HUES64 (cell line): ENCODE results near the gene HSBP1L1.
"Not testable (repeated sequence)": the region's sequence is repeated elsewhere in the genome, so short reads cannot be mapped to it uniquely, and the experiment has no call there.

Experiments
- H3K27ac ChIP-seq: 2 replicates; pipeline ENCODE4 v1.7.0; 2013; ENCODE audit warnings: low read depth, low read length, inconsistent platforms
- H3K27me3 ChIP-seq: 2 replicates; pipeline ENCODE4 v1.6.1; 2013; ENCODE audit warnings: mild to moderate bottlenecking, low read length; ENCODE audit not compliant: insufficient read depth
- H3K36me3 ChIP-seq: 2 replicates; pipeline ENCODE4 v1.6.1; 2013; ENCODE audit warnings: mild to moderate bottlenecking, low read length; ENCODE audit not compliant: insufficient read depth
- H3K4me1 ChIP-seq: 2 replicates; pipeline ENCODE4 v1.6.1; 2013; ENCODE audit warnings: mild to moderate bottlenecking, low read length, moderate library complexity; ENCODE audit not compliant: insufficient read depth
- H3K4me3 ChIP-seq: 2 replicates; pipeline ENCODE4 v1.5.1; 2013; ENCODE audit warnings: mild to moderate bottlenecking, low read length, moderate library complexity
- H3K9ac ChIP-seq: 2 replicates; pipeline ENCODE4 v1.6.1; 2013; ENCODE audit warnings: mild to moderate bottlenecking, low read depth, low read length
- H3K9me3 ChIP-seq: 2 replicates; pipeline ENCODE4 v1.6.1; 2013; ENCODE audit warnings: low read depth, low read length; ENCODE audit not compliant: insufficient read depth
- WGBS: fragments of 150-250, 120-280 bp; methylation state at CpG from one replicate; pipeline ENCODE4 v1.1.7; 2013; ENCODE audit warnings: missing lambda C conversion rate; 5-methylcytosine and 5-hydroxymethylcytosine counted together

The HSBP1L1 gene

DNA sequence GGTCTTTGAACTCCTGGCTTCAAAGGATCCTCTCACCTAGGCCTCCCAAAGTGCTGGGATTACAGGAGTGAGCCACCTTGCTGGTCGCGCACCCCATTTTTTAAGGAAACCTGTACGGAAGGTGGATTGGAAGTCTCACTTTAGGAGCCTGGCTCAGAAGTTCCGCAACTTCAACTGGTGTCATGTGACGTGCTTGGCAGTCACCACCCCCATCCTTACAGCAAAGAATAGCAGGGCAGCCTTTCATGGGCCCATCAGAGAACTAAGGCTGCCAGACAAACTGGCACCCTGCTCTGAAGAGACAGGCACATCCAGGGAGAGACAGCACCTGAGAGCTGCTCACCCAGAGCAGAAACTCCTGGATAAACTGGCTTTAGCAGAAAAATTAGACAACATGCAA lies 9.7 kb upstream of the HSBP1L1 start:
- H3K36me3 ChIP-seq: no peaks in the 10 kb centered on the region
- H3K9ac ChIP-seq: no peak overlapping the region
- peaks cover 77% of the 10 kb centered on the region for H3K27me3 ChIP-seq
- no peaks in the 10 kb centered on the region for H3K9me3 ChIP-seq
- WGBS: 81% methylated on average over 5 of the region's 5 CpGs
- H3K27ac ChIP-seq: no peak overlapping the region
- H3K4me1 ChIP-seq: peaks cover 10% of the 10 kb centered on the region
- H3K4me3 ChIP-seq: no peak overlapping the region

GRCh38 chr18:79955302-79956075 lies 9.0 kb upstream of the HSBP1L1 start:
- 91% methylated on average over 12 of the region's 12 CpGs for WGBS
- Histone ChIP-seq H3K4me3 (no peak overlapping the region), H3K9ac (no peak overlapping the region), H3K36me3 (no peaks in the 10 kb centered on the region), H3K27ac (no peak overlapping the region), H3K27me3 (peaks cover 75% of the 10 kb centered on the region), H3K4me1 (peaks cover 15% of the 10 kb centered on the region), H3K9me3 (no peaks in the 10 kb centered on the region)

- no peaks in the 10 kb centered on the region for H3K9me3 ChIP-seq
- H3K4me1 ChIP-seq: peaks cover 19% of the 10 kb centered on the region
- no peak overlapping the region for H3K4me3 ChIP-seq
- no peaks in the 10 kb centered on the region for H3K36me3 ChIP-seq
- peaks cover 79% of the 10 kb centered on the region for H3K27me3 ChIP-seq
- H3K27ac ChIP-seq: no peak overlapping the region
- no peak overlapping the region for H3K9ac ChIP-seq
- WGBS: 87% methylated on average over 2 of the region's 2 CpGs
Observed at GRCh38 chr18:79956276-79956675, 8.2 kb upstream of the HSBP1L1 start.

DNA sequence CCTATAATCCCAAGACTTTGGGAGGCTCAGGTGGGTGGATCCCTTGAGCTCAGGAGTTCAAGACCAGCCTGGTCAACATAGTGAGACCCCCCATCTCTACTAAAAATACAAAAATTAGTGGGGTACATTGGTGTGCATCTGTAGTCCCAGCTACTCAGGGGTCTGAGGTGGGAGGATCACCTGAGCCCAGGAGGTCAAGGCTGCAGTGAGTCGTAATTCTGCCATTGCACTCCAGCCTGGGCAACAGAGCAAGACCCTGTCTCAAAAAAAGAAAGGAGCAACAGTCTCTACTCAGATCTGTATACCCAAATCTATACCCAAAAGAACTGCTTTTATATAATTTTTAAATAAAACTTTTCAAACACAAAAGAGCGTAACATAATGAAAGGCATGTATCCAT lies 5.5 kb upstream of the HSBP1L1 start:
- H3K9me3 ChIP-seq: no peaks in the 10 kb centered on the region
- no peak overlapping the region for H3K4me3 ChIP-seq
- H3K36me3 ChIP-seq: no peaks in the 10 kb centered on the region
- H3K4me1 ChIP-seq: peaks cover 22% of the 10 kb centered on the region
- 94% methylated on average over 2 of the region's 2 CpGs for WGBS
- peaks cover 83% of the 10 kb centered on the region for H3K27me3 ChIP-seq
- no peak overlapping the region for H3K27ac ChIP-seq
- no peak overlapping the region for H3K9ac ChIP-seq

- not testable (repeated sequence) for H3K9ac ChIP-seq, H3K9me3 ChIP-seq, H3K27ac ChIP-seq, H3K36me3 ChIP-seq
- H3K27me3 ChIP-seq: peaks cover 83% of the 10 kb centered on the region
- 4% methylated on average over 9 of the region's 12 CpGs for WGBS
- peak overlapping the region; percentile 30 for H3K4me3 ChIP-seq
- H3K4me1 ChIP-seq: peaks cover 23% of the 10 kb centered on the region
Observed at GRCh38 chr18:79960161-79960801, 4.2 kb upstream of the HSBP1L1 start.

DNA sequence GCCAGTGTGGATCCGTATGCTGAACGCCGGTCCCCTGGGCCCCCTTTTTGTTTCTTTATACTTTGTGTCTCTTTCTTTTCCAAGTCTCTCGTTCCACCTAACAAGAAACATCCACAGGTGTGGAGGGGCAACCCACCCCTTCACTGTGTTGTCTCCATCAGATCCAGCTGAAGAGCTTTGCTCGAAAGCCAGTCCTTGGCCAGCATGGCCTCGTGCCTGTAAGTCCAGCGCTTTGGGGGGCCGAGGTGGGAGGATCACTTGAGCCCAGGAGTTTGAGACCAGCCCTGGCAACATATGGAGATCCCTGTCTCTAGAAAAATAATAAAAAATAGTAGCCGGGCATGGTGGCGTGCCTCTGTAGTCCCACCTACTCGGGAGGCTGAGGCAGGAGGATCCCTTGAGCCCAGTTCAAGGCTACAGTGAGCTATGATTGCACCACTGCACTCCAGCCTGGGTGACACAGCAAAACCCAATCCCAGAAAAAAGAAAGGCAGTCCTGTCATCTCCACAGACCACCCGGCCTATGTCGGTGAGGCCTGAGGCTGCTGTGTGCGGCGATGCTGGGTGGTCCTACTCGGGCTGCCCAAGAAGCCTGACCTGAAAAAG lies 3.4 kb upstream of the HSBP1L1 start:
- Histone ChIP-seq H3K27ac (no peak overlapping the region), H3K9ac (no peak overlapping the region), H3K9me3 (no peaks in the 10 kb centered on the region), H3K4me3 (no peak overlapping the region), H3K27me3 (peaks cover 80% of the 10 kb centered on the region), H3K4me1 (peaks cover 27% of the 10 kb centered on the region), H3K36me3 (no peaks in the 10 kb centered on the region)
- WGBS: 83% methylated on average over 16 of the region's 16 CpGs

DNA sequence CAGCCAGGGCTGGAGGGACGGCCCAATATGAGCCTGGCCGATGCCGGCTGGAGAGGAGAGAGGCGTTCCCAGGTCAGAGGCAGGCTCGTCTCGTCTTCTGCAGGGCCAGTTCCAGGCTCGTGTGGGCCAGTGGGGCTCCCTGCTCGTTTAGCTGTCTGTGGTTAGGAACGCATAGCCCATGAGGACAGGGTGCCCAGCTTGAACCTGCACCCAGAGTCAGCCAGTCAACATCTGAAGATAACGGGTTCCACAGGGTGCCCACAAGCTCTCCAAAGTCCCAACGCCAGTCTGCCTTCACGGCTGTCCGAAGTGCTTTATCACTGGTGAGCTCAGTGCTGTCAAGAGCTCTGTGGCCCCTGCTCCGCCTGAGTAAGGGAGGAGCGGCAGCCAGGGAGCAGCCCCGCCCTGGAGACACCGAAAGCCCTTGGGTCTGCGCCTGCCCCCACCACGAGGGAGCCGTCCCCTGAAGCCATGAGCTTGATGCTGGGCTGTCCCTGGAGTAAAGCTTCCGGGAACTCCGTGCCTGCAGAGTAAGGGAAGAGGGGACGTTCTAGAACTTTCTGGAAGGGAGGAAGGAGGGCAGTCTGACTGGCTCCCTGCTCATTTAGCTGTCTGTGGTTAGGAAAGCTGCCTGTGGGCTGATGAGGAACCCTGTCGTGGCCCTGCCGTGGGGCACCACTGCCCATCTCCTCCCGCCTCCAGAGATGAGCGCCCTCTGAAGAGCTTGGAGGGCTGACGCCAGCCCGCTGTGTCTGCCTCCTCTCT lies 2.7 kb upstream of the HSBP1L1 start:
- Histone ChIP-seq H3K27ac (no peak overlapping the region), H3K9ac (no peak overlapping the region), H3K36me3 (no peaks in the 10 kb centered on the region), H3K9me3 (no peaks in the 10 kb centered on the region), H3K4me1 (peaks cover 27% of the 10 kb centered on the region), H3K4me3 (no peak overlapping the region), H3K27me3 (peaks cover 73% of the 10 kb centered on the region)
- WGBS: 69% methylated on average over 29 of the region's 29 CpGs

DNA sequence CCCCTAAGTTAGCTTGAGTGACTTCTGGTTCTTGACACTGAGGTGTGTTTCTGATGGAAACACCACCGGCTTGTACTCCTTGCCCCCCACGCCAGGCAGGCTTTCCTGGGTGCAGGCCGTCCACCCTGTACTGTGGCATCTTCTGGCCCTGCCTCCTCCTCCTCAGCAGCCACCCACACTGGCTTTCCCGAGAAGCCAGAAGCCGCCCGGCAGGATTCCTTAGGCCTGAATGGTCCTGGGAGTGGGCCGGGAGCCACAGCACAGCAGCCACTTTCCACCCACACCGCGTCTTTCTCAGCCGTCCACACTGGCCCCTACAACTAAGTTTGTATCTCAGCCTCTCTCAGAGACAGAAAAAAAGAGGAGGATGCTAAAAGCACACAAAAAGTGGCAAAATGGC lies 2.1 kb upstream of the HSBP1L1 start:
- Histone ChIP-seq H3K4me3 (no peak overlapping the region), H3K4me1 (peaks cover 27% of the 10 kb centered on the region), H3K27me3 (peaks cover 73% of the 10 kb centered on the region), H3K9ac (no peak overlapping the region), H3K27ac (no peak overlapping the region), H3K9me3 (no peaks in the 10 kb centered on the region), H3K36me3 (no peaks in the 10 kb centered on the region)
- 82% methylated on average over 10 of the region's 10 CpGs for WGBS

- H3K9ac ChIP-seq: no peak overlapping the region
- no peaks in the 10 kb centered on the region for H3K9me3 ChIP-seq
- peaks cover 27% of the 10 kb centered on the region for H3K4me1 ChIP-seq
- no peak overlapping the region for H3K27ac ChIP-seq
- H3K36me3 ChIP-seq: no peaks in the 10 kb centered on the region
- H3K4me3 ChIP-seq: no peak overlapping the region
- H3K27me3 ChIP-seq: peaks cover 73% of the 10 kb centered on the region
- 91% methylated on average over 29 of the region's 30 CpGs for WGBS
Observed at GRCh38 chr18:79962835-79963657, 1.4 kb upstream of the HSBP1L1 start.

GRCh38 chr18:79963658-79964329 lies 649 bp upstream of the HSBP1L1 start:
- H3K27ac ChIP-seq: no peak overlapping the region
- WGBS: 90% methylated on average over 30 of the region's 30 CpGs
- peaks cover 67% of the 10 kb centered on the region for H3K27me3 ChIP-seq
- peak overlapping the region; percentile 48 for H3K4me3 ChIP-seq
- H3K9me3 ChIP-seq: no peaks in the 10 kb centered on the region
- peaks cover 24% of the 10 kb centered on the region for H3K4me1 ChIP-seq
- no peaks in the 10 kb centered on the region for H3K36me3 ChIP-seq
- H3K9ac ChIP-seq: no peak overlapping the region
